HG03139 (cell line): ENCODE results near the gene GMFB.
A peak's percentile ranks its signal among the peaks of the same experiment; 100 is the strongest.
"Not testable (repeated sequence)": the region's sequence is repeated elsewhere in the genome, so short reads cannot be mapped to it uniquely, and the experiment has no call there.

ENCODE experiments used
- ATAC-seq: cut with Tn5 transposase; IDR thresholded peaks from one replicate; pipeline ENCODE4 v1.9.1; 2021; ENCODE audit not compliant: unreplicated experiment

The GMFB gene

GRCh38 chr14:54462048-54462447 is 26.7 kb downstream of the GMFB start:
- no peak for ATAC-seq

- no peak for ATAC-seq
Measured at GRCh38 chr14:54459106-54459505, 29.7 kb downstream of the GMFB start.

GRCh38 chr14:54458536-54458935 is 30.2 kb downstream of the GMFB start:
- not testable (repeated sequence) for ATAC-seq

- no peak for ATAC-seq
Measured at GRCh38 chr14:54457609-54457996, 31.2 kb downstream of the GMFB start.

GRCh38 chr14:54456820-54457608 is 31.8 kb downstream of the GMFB start:
- not testable (repeated sequence) for ATAC-seq

- no peak for ATAC-seq
Measured at GRCh38 chr14:54455363-54455762, 33.4 kb downstream of the GMFB start.

- not testable (repeated sequence) for ATAC-seq
Measured at GRCh38 chr14:54453990-54454389, 34.8 kb downstream of the GMFB start.

GRCh38 chr14:54453252-54453651 is 35.5 kb downstream of the GMFB start:
- no peak for ATAC-seq

- no peak for ATAC-seq
Measured at GRCh38 chr14:54451961-54452360, 36.8 kb downstream of the GMFB start.

GRCh38 chr14:54451121-54451601 is 37.6 kb downstream of the GMFB start:
- ATAC-seq: no peak

GRCh38 chr14:54450535-54450934 is 38.2 kb downstream of the GMFB start:
- ATAC-seq: no peak

- ATAC-seq: no peak
Measured at GRCh38 chr14:54447231-54447692, 41.5 kb downstream of the GMFB start.

GRCh38 chr14:54446161-54446693 is 42.6 kb downstream of the GMFB start:
- no peak for ATAC-seq

- ATAC-seq: no peak
Measured at GRCh38 chr14:54444681-54445080, 44.1 kb downstream of the GMFB start.

GRCh38 chr14:54443981-54444380 is 44.8 kb downstream of the GMFB start:
- ATAC-seq: no peak

GRCh38 chr14:54442961-54443360 is 45.8 kb downstream of the GMFB start:
- not testable (repeated sequence) for ATAC-seq

- ATAC-seq: peak; percentile 92
Measured at GRCh38 chr14:54440873-54441868, 47.6 kb downstream of the GMFB start, which contains the start of gene CNIH1. TSS of gene CNIH1 (minus strand) at chr14:54441374. CDS start at chr14:54441327, 47 bp downstream.

GRCh38 chr14:54440476-54440872 is 48.3 kb downstream of the GMFB start:
- no peak for ATAC-seq

- no peak for ATAC-seq
Measured at GRCh38 chr14:54440037-54440436, 48.7 kb downstream of the GMFB start.

- no peak for ATAC-seq
Measured at GRCh38 chr14:54438703-54439102, 50.1 kb downstream of the GMFB start.

- ATAC-seq: not testable (repeated sequence)
Measured at GRCh38 chr14:54437954-54438353, 50.8 kb downstream of the GMFB start.
